DMS114 treated with DMSO at 0.1 percent for 48 hours (cell line): ENCODE data around the gene WDTC1.
"Not testable (repeated sequence)": the region's sequence is repeated elsewhere in the genome, so short reads cannot be mapped to it uniquely, and the experiment has no call there.

Source experiments
- DNase-seq: peaks from one replicate; lab custom pipeline; 2025; ENCODE audit not compliant: unreplicated experiment; lab: John Stamatoyannopoulos, UW

The WDTC1 gene, protein sequence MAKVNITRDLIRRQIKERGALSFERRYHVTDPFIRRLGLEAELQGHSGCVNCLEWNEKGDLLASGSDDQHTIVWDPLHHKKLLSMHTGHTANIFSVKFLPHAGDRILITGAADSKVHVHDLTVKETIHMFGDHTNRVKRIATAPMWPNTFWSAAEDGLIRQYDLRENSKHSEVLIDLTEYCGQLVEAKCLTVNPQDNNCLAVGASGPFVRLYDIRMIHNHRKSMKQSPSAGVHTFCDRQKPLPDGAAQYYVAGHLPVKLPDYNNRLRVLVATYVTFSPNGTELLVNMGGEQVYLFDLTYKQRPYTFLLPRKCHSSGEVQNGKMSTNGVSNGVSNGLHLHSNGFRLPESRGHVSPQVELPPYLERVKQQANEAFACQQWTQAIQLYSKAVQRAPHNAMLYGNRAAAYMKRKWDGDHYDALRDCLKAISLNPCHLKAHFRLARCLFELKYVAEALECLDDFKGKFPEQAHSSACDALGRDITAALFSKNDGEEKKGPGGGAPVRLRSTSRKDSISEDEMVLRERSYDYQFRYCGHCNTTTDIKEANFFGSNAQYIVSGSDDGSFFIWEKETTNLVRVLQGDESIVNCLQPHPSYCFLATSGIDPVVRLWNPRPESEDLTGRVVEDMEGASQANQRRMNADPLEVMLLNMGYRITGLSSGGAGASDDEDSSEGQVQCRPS

DNA sequence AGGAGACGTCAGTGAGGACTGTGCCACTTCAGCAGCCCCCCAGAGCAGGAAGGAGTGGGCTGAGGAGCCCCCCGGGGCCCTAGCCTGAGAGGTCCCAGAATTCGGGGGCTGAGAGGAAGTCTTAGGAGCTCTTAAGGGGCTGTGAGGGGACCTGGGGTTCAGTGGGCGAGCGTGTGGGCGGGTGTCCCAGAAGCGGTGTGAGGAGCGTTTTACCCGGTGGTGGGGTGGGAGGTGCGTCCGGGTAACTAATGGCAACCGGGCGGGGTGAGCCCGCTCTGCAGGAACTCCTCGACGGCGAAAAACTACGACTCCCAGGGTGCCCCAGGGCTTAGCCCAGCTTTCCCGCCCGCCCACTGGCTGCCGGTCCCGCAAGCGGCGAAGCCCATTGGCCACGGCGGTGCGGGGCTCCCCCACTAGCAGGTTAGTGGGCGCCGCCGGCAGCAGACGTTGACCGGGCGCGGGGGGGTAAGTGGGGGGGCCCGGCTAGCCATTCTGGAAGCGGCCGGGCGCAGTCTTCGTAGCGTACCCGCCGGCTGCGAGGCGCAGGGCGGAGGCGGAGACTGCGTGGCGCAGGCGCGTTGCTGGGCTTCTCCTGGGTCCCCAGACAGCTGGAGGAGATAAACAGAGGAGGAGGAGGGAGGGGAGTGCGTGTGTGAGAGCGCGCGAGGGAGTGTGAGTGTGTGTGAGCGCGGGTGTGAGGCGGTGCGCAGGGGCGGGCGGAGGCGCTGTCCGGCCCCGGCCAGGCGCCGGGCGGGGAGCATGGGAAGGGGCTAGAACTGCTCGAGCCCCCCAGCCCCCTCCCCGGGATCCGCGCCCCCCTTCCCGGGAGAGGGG lies at the start of gene WDTC1:
Gene WDTC1, plus strand, starts transcription at position 584 of the 834 bp plus-strand sequence. CDS start 26,423 bp downstream, outside the sequence.
- peak; percentile 93 for DNase-seq

DNA sequence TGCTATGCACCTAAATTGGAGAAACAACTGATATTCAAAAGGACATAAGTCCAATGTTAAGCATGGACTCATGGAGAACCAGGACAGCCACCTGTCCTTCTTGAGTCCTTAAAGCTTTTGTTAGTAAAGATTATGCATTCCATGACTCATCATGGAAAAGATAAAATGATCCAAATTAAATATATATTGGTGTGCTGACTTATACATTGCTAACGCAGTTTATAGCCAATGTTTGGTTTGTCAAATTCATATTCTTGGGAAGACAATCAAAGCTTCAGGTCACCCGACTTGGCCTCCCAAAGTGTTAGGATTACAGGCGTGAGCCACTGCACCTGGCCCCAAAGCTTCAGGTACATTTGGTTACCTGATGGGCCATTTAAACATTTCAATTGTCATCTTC lies 49.8 kb upstream of the WDTC1 start:
- not testable (repeated sequence) for DNase-seq

GRCh38 chr1:27192039-27192529 lies 42.3 kb upstream of the WDTC1 start:
- no peak for DNase-seq

- no peak for DNase-seq
These were observed 41.2 kb upstream of the WDTC1 start for GRCh38 chr1:27193194-27193593.

- DNase-seq: no peak
These were observed 33.1 kb upstream of the WDTC1 start for GRCh38 chr1:27201295-27201694.

DNA sequence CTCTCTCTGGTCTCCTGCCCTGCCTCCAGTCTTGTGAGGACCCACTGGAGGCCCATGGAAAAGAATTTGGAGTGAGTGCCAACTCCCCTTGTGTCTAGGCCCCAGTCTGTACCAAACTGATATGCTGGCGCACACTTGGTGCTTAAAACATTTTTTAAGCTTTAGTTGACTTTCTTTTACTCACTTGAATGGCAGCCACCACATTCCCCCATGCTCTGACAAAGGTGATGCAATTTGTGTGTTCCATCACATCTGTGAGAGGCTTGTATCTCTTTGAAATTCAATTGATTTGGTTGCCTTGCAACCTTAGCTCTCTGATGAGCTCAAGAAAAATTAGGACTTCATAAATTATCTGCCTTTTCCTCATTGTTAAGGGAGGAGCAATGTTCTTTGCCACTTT lies 30.5 kb upstream of the WDTC1 start:
- DNase-seq: no peak

GRCh38 chr1:27207238-27207637 lies 27.2 kb upstream of the WDTC1 start:
- not testable (repeated sequence) for DNase-seq

DNA sequence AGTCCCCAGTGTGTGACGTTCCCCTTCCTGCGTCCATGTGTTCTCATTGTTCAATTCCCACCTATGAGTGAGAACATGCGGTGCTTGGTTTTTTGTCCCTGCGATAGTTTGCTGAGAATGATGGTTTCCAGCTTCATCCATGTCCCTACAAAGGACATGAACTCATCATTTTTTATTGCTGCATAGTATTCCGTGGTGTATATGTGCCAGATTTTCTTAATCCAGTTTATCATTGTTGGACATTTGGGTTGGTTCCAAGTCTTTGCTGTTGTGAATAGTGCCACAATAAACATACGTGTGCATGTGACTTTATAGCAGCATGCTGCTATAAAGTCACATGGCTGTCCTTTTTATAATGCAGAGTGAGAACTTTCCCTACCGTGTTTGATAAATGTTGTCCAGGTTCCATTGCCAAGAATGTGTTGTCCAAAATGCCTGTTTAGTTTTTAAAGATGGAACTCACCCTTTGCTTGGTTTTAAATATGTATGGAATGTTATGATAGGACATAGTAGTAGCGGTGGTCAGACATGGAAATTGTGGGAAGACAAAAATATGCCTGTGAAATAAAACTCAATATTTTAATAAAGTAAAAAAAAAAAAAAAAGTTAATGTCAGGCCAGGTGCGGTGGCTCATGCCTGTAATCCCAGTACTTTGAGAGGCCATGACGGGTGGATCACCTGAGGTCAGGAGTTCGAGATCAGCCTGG lies 26.1 kb upstream of the WDTC1 start:
- not testable (repeated sequence) for DNase-seq

GRCh38 chr1:27216466-27216865 lies 18.0 kb upstream of the WDTC1 start:
- no peak for DNase-seq

DNA sequence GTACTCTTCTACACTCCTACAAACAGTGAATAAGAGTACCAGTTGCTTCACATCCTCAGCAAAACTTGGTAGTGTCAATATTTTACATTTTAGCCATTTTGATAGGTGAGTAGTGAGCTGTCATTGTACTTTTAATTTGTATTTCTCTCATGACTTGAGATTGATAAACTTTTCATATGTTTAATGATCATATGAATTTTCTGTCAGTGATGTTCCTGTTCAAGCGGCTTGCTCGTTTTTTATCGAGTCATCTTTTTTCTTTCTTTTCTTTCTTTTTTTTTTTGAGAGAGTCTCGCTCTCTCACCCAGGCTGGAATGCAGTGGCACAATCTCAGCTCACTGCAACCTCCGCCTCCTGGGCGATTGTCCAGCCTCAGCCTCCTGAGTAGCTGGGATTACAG lies 17.0 kb upstream of the WDTC1 start:
- DNase-seq: no peak

GRCh38 chr1:27218736-27219135 lies 15.7 kb upstream of the WDTC1 start:
- no peak for DNase-seq

DNA sequence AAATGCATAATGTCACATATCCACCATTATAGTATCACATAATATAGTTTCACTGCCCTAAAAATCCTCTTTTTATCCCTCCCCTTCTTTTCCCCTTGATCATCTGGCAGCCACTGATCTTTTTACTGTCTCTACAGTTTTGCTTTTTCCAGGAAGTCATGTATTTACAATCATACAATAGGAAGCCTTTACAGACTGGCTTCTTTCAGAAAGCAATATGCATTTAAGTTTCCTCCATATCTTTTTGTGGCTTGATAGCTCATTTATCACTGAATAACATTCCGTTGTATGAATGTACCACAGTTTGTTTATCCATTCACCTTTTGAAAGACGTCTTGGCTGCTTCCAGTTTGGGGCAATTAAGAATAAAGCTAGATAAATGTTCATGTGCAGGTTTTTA lies 14.3 kb upstream of the WDTC1 start:
- DNase-seq: no peak

- DNase-seq: not testable (repeated sequence)
These were observed 13.5 kb upstream of the WDTC1 start for GRCh38 chr1:27220702-27221497.

DNA sequence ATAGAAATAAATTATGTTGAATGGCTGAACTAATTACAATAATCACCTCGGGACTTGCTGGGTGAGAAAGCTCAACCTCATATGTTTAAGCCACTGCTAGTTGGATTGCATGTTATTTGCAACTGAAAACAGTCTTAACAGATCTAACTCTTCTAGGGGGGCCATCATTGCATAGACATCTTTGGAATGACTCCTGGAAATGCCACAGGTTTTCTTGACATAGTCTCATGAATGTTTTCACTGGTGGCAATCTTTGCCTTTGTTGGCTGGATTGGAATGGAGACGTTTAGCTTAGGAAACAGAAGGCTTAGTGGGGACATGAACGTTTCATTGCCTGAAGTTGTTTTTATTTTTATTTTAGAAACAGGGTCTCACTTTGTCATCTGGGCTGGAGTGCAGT lies 8.8 kb upstream of the WDTC1 start:
- DNase-seq: no peak

DNA sequence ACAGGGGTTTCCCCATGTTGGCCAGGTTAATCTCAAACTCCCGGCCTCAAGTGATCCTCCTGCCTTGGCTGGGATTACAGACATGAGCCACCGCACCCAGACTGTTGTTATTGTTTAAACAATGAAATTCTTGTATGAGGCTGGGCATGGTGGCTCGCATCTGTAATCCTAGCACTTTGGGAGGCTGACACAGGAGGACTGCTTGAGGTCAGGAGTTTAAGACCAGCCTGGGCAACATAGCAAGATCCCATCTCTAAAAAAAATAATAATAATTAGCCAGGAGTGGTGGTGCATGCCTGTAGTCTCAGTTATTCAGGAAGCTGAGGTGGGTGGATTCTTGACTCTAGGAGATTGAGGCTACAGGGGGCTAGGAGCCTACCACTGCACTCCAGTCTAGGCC lies 6.7 kb upstream of the WDTC1 start:
- no peak for DNase-seq

DNA sequence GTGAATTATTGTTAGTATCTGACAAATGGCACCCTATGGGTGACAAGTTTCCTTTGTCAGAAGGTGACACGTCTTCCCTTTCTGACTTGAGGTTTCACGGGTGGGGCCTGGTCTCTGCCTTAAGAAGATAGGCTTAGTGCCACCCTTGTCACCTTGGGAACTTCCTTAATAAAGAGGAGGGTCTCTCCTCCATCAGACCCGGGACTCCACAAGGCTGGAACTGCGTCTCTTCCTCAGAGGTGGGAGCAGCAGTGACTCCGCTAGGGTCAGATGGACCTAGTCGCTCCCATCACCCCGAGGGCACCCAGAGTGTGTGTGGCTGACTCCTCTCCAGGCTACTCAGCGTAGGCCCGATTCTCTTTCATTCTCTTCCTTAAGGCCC lies 774 bp upstream of the WDTC1 start:
- DNase-seq: no peak

DNA sequence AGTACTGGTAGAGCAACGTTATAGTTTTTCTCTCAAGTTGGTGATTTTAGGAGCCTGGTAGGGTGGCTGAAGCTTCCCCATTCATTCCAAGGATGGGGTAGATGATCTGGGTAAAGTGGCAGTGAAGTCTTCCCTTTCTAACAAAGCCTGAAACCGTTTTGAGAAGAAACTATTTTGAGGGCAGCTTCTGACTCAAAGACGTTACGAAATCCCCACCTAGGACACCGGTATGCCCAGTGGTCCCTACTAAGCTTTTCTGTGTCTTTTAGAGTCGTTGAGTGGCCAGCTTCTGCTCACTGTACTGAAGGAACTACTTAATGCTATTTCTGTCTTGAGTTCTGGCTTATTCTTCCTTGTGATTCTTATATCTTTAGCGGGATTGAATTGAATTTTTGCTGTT lies 1.4 kb downstream of the WDTC1 start:
- DNase-seq: no peak

DNA sequence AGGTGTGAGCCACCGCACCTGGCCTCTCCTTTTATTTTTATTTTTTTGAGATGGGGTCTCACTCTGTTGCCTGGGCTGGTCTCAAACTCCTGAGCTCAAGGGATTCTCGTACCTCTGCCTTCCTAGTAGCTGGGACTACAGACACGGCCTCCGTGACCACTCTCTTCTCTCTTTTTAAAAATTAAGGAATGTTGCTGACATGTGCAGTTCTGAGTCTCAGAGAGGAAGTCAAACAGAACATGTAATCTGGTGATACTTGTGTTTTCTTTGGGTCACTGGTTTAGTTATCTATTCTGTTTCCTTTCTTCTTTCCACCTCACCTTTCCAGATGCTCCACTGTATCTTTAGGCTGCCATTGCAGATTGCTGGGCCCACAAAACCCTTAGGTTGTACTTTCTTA lies 2.7 kb downstream of the WDTC1 start:
- no peak for DNase-seq

DNA sequence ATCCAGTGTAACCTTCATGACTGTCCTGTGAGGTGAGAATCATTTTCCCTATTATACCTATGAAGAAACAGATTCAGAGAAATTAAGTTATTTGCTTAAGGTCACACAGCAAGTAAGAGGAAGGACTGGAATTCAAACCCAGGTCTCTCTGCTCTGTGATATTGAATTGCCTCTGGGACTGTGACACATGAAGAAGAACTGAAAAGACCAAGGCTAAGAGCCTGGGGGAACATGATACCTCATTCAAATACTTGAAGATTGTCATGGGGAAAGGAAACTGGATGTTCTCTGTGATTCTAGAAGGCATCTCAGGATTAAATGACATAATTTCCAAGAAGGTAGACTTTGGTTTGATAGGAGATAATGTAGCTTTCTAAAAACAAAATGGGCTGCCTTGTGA lies 3.6 kb downstream of the WDTC1 start:
- DNase-seq: no peak

DNA sequence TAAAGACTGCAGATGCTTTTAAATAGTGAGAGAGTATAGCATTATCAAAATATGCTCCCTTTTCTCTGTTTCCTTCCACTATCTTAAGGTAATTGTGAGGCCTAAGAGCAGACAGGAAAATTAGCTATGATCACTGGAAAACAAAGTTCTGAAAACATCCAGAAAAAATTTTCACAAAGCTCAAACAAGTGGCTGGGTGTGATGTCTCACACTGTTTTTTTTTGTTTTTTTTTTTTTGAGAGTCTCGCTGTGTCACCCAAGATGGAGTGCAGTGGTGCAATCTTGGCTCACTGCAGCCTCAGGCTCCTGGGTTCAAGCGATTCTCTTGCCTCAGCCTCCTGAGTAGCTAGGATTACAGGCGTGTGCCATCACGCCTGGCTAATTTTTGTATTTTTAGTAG lies 7.2 kb downstream of the WDTC1 start:
- DNase-seq: no peak
